HG02759 (cell line): ENCODE measurements around the gene IFIT5.
"Not testable (repeated sequence)": the region's sequence is repeated elsewhere in the genome, so short reads cannot be mapped to it uniquely, and the experiment has no call there.

Experiments
- ATAC-seq: cut with Tn5 transposase; IDR thresholded peaks from one replicate; pipeline ENCODE4 v1.9.1; 2021; ENCODE audit warnings: mild to moderate bottlenecking, moderate library complexity; ENCODE audit not compliant: unreplicated experiment

Gene IFIT5

DNA sequence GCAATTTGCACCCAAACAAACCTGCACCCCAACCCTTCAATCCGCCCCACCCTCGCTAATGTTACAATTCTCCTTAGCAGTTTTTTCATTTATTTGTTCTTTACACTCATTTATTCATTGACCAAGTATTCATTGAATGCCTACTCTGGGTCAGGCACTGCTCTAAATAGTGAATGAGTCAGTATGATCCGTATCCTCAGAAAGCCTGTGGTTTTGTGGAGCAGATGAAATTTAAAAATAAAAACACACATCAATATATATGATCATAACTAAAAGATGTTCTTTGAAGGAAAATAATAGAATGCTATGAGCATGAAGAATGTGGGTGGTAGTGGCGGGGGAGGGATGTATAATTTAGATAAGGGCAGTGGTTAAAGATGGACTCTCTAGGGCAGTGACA, 13.3 kb downstream of the IFIT5 start:
- ATAC-seq, result no peak

DNA sequence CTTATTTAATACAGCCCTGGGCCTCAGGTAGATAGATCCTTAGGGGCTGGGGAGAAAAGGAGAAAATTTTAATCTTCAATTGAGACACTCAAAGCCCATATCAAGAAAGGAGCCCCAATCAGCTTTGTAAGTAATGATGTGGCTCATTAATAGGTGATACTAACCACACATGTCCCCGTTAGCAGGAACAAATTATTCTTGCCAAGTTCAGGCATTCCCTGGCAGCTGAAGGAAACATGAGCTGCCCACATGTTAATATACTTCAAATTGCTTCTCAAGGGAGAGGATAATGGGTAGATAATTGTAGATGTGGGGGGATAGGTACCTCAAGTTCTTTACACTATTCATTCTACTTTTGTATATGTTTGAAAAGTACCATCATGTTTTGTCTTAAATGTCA, 14.5 kb downstream of the IFIT5 start:
- ATAC-seq, result no peak

DNA sequence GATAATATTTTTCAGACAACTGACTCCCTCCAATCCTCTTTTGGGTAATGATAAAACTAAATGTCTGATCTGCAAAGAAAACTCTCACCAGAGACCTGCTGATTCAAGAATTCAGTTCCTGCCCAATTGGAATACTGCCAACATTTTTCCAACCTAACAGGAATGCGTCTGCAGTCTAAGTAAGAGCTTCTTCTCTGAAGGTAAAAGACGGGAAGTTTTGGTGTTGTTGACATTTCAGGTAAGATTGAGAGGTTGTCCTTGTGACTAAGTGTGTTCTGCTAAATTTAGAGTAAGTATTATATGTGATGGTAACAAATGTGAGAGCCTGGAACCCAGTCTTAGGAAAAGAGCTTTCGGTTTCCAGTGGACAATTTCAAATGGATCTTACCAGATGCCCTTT, 17.6 kb downstream of the IFIT5 start:
- ATAC-seq, result no peak

DNA sequence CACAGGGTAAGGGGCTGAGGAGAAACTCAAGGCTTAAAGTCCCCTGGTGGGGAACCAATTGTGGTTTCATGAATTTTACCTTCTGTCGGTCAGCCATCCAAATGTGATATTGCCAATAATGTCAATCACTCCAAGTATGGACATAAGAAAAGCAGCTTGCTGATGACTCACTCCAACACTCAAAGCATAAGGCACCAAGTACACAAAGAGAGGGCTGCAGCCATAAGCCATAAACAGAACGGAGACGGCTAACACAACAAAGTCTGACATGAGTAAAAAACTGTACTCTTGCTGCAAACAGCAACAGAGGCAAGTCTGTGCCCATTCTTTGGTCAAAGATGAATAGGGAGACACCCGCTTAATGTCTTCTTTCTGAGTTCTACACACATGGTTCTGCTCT, 24.2 kb downstream of the IFIT5 start:
- no peak for ATAC-seq

DNA sequence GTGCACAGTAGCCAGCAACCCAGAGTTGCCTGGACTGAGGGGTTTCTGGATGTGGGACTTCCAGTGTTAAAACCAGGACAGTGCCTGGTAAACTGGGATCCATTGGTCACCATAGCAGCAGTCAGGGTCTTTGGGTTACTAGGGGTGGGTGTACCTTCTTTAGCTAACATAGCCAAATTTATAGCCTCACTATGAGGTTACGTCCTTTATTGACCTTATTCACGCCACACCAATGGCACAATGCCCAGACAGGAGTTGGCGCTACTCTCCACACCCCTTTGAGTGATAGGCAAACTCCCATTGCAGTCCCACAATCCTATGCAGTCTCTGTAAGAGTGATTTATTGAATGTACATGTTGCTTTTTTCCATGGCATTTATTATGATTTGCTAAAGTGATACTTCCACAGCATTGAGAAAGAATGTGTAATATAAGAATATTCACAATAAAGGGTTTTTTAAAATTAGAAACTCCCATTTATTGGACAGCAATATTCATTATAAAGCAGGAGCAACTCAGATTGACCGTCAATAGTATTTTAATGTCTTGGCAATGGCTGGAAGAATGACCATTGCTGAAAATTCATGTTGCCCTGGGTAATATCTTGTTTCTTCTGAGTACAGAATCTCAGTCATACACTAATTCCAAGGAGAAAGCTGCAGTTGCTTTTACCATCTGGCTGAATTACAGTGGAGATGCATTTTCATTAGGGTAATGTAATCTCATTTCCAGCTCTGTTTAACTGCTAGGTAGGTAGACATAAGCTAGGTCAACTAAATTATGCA, 26.1 kb downstream of the IFIT5 start:
- ATAC-seq, result no peak

DNA sequence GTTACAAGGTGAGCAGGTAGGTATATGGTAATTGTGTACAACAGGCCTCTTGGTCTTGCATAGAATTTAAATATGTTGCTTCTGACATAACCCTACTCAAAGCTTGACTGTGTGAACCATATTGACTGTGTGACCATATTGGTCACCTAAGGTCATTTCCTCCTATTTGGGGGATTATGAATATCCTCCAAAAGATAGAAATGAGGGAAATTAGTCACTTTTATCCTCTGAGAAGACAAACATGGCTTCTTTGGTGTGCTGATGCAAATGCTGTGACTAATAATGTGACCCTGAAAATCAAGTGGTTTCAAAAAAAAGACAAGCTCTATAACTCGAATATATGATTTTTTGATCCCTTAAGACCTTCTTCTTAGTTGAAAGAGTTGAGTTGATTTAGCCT, 27.9 kb downstream of the IFIT5 start:
- ATAC-seq, result no peak

DNA sequence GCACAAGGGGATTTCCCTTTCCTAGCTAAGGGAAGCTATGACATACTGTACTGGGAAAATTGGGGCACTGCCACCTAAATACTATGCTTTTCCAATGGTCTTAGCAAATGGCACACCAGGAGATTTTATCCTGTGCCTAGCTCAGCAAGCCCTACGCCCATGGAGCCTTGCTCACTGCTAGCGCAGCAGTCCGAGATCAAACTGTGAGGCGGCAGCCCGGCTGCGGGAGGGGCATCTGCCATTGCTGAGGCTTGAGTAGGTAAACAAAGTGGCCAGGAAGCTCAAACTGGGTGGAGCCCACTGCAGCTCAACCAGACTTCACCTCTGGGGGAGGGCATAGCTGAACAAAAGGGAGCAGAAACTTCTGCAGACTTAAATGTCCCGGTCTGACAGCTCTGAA, 30.5 kb downstream of the IFIT5 start:
- ATAC-seq, result not testable (repeated sequence)

DNA sequence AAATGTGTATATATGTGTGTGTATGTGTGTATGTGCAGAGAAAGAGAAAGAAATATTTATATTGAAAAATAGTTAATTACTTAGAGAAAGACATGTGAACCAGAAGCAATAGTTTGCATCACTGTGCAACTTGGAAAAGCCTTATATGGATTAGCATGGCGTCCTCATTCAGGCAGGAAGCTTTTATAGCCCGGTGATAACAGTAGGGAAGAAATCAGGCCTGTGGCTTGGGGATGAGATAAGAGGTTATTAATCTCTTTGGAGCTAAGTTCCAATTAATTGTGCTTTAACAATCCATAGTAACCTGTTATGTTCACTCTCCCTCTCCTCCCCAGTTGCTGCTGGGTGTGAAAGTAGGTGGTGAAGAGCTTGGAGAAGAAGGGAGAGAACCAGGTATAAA, 36.5 kb downstream of the IFIT5 start:
- no peak for ATAC-seq

DNA sequence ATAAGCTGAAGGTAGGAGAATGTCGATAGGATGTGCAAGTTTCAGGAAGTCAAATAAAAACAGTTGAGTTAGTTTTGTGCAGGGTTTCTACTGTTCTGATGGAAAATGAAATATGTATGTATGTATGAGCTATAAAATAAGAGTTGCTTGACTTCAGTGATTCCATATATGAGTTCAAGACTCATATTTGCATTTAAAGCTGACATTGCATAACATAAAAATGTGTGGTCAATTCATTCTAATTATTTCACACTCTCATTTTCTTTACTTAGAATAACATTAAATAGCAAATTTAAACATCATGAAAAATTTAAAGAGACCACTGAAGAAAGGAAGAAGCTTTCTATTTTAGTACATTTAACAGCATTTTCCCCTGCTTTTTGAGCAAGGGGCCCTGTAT, 37.8 kb downstream of the IFIT5 start:
- no peak for ATAC-seq

DNA sequence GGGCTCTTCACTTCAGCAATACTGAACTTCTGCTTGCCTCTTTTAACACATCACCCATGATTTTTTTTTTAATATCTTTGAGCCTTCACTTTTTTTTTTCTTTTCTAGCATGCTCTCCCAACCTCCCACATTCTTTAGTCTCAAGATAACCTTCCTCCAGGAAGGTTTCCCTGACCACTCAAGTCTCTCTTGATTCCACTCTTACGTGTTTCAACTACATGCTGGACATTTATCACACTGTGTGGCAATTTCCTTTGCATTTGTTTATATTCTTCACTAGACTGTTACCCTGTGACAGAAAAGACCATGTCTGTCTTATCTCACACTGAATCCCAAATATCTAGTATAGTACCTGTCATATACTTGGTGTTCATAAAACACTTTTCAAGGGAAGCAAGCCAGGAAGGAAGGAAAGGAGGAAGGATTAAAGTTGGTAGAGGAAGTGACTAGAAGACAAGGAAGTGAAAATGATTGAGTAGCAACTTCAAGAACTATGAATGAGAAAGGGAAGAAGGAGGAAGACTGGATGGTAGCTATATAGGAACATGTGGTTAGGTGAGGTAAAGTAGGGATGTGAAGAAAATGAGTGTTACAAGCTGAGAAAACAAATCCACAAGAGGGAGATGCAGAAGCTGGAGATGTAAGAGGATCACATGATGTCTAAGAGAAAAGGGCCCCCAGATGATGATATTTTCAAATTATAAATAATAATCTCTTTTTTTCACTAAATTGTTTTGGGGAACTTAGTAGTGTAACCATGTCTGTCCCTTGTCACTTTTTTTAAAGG, 40.4 kb downstream of the IFIT5 start:
- no peak for ATAC-seq

DNA sequence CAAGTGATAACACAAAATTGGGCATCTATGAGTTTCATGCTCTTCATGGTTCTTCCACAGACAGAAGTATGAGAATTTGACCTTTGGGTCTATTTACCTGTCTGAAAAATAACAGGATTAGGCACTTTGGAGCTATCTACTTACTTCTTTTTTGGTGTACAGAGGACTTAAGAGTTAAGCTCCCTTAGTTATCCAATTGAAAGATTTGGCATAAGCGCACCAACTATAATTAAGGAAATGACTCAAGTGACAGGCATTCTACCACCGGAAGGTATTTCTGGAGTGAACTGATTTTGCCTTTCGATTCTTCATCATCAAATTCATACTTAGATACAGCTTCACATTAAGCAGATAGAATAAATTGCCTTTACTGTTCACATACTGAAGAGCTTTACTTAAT, 43.9 kb downstream of the IFIT5 start:
- no peak for ATAC-seq

DNA sequence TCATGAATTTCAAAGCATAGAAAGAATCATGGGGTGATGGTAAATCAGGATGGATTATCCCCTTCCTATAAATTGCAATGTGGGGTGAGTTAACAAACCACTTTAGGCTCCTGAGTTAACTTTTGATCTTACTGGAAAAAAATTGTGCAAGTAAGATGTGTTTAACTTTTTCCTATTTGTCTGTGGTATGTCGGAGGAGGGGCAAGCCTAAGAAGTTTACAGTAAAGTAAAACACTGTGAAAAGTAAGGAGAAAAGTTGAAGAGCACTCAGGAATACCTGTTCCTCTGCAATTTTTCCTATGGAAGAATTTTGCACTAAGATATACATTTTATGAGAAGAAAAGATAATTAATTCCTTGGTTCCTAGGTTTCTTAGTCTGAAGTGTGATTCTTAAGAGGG, 44.4 kb downstream of the IFIT5 start:
- no peak for ATAC-seq

DNA sequence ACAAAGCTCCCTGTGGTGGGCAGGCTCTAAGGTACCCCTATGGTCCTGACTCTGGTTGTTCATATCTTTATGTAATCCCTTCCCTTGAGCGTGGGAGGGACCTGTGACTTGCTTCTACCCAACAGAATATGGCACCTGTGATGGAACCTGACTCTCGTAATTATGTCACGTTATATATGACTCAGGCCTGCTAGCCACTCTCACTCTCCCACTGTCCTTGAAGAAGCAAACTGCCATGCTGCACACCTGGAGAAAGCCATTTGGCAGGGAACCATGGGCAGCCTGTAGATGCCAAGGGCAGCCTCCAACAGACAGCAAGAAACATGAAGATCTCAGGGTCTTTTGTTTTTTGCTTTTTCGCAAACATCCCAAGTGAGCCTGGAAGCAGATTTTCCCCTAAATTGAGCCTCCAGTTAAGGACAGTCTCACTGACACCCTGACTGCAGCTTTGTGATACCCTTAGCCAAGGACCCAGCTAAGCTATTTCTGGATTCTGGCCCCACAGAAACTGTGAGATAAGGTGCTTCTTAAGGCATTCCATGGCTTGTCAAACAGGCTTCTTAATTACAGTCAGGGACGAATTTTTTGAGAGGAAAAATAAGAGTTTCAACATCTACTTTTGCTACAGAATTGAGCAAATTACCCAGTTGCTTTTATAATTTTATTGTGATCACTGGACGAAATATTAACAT, 49.6 kb downstream of the IFIT5 start:
- ATAC-seq, result no peak

DNA sequence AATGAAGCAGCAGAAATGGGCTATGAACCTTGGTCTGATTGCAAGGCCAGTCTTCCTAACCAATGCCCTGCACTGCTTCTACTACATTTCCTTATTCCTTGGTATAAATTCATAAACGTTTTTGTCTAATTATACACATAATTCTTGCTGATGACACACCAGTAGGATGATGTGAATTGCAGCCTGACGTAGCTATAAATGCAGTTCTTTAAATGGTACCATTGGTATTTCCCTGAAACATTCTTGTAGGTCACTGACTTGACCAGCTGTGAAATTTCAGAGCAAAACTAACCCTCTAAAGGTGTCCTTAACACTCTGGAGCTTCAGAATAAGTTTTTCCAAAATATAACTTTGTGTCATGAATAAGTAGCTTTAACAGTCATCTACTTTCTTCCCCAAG, 50.8 kb downstream of the IFIT5 start:
- no peak for ATAC-seq

DNA sequence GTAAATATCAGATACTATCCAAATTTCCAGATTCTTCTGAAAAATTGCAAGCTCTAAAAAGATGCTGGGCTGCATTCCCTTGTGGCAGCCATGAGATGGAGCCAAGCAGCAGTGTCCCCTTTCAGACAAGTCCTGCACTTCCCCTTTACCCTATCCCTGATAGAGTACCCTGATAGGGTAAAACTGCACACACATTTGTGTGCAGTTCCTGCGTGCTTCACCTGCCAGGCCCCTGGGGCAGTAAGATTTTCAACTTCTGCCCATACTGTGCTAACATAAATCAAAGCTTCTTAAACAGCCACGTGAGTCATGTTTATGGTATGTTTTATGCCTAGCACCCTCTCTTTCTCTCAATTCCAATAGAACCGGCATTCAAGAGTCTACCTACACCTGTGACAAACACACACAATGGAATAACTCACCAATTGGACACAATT, 52.2 kb downstream of the IFIT5 start:
- no peak for ATAC-seq

DNA sequence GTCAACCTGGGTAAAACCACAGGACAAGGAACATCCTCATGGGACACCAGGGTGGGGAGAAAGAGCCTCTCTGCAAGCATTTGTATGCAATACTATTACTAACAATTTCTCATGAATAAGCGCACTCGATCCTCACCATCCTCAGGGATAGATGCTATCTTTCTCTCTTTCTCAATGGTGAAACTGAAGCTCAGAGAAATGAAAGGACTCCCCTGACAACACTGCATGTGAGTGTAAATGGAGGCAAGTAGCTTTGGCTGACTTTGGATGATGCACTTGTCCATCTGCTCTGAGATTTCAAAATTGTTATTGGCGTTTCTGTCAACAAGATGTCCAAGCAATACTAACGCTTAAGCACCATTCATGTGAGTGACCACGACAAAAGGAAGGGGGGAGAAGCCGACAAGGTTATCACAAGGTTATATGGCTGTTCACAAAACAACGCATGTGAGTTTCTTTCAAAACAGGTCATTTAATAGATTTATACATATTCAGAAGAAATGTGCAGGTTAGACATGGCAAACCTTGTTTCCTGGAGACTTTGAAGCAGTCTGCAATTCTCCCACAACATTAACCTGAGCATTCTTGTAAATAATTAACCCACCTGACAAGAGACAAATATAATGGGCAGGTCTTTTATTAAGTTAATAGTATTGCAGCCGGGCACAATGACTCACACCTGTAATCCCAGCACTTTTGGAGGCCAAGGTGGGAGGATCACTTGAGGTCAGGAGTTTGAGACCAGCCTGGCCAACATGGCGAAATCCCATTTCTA, 54.0 kb downstream of the IFIT5 start:
- ATAC-seq, result no peak

DNA sequence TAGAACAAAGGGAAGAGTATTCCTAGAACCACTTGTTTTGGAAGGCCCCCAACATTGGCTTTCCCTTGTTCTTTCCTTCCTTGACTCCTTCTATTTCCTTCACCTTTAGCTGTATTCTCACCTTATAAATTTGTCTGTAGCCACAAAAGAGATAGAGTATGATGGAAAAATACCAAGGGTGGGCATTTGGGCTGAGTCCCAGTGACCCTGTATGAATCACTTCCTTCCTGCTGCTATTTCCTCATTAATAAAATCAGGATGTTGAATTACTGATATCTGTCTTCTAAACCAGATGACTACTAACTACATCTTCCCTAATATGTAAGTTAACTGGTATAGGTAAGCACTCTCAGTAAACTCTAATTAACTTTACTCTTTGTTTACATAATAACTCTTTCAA, 55.1 kb downstream of the IFIT5 start:
- no peak for ATAC-seq
